Measurements from ENCODE around the gene NFATC1.

Gene NFATC1

GRCh38 chr18:79490626-79491041, 94.9 kb downstream of the NFATC1 start:
- no peaks in the 10 kb centered on the region for H3K9me3 ChIP-seq (ENCODE audit: control insufficient read depth, insufficient read depth, low read length)
- no peak overlapping the region for H3K4me3 ChIP-seq (ENCODE audit: low read depth, low read length)
- no peaks in the 10 kb centered on the region for H3K36me3 ChIP-seq (ENCODE audit: control insufficient read depth, insufficient read depth, low read length)
- H3K9ac ChIP-seq (ENCODE audit: low read depth, low read length) = no peak overlapping the region
- H3K27me3 ChIP-seq (ENCODE audit: control insufficient read depth, insufficient read depth, low read length) = no peaks in the 10 kb centered on the region
- H3K4me1 ChIP-seq (ENCODE audit: control insufficient read depth, insufficient read depth, low read length) = no peaks in the 10 kb centered on the region
- no peak overlapping the region for H3K27ac ChIP-seq (ENCODE audit: low read depth, low read length)

GRCh38 chr18:79491081-79491551, 95.4 kb downstream of the NFATC1 start:
- Histone ChIP-seq H3K4me3 (ENCODE audit: low read depth, low read length) (no peak overlapping the region), H3K9me3 (ENCODE audit: control insufficient read depth, insufficient read depth, low read length) (no peaks in the 10 kb centered on the region), H3K27me3 (ENCODE audit: control insufficient read depth, insufficient read depth, low read length) (no peaks in the 10 kb centered on the region), H3K27ac (ENCODE audit: low read depth, low read length) (no peak overlapping the region), H3K9ac (ENCODE audit: low read depth, low read length) (no peak overlapping the region), H3K4me1 (ENCODE audit: control insufficient read depth, insufficient read depth, low read length) (no peaks in the 10 kb centered on the region), H3K36me3 (ENCODE audit: control insufficient read depth, insufficient read depth, low read length) (no peaks in the 10 kb centered on the region)

GRCh38 chr18:79493211-79493800, 97.6 kb downstream of the NFATC1 start:
- Histone ChIP-seq H3K4me3 (ENCODE audit: low read depth, low read length) (no peak overlapping the region), H3K36me3 (ENCODE audit: control insufficient read depth, insufficient read depth, low read length) (no peaks in the 10 kb centered on the region), H3K27me3 (ENCODE audit: control insufficient read depth, insufficient read depth, low read length) (no peaks in the 10 kb centered on the region), H3K9ac (ENCODE audit: low read depth, low read length) (no peak overlapping the region), H3K27ac (ENCODE audit: low read depth, low read length) (no peak overlapping the region), H3K9me3 (ENCODE audit: control insufficient read depth, insufficient read depth, low read length) (no peaks in the 10 kb centered on the region), H3K4me1 (ENCODE audit: control insufficient read depth, insufficient read depth, low read length) (no peaks in the 10 kb centered on the region)

- Histone ChIP-seq H3K9ac (ENCODE audit: low read depth, low read length) (no peak overlapping the region), H3K4me1 (ENCODE audit: control insufficient read depth, insufficient read depth, low read length) (no peaks in the 10 kb centered on the region), H3K27me3 (ENCODE audit: control insufficient read depth, insufficient read depth, low read length) (no peaks in the 10 kb centered on the region), H3K36me3 (ENCODE audit: control insufficient read depth, insufficient read depth, low read length) (no peaks in the 10 kb centered on the region), H3K4me3 (ENCODE audit: low read depth, low read length) (no peak overlapping the region), H3K9me3 (ENCODE audit: control insufficient read depth, insufficient read depth, low read length) (no peaks in the 10 kb centered on the region), H3K27ac (ENCODE audit: low read depth, low read length) (no peak overlapping the region)
Measured at GRCh38 chr18:79493801-79494211, 98.1 kb downstream of the NFATC1 start.

GRCh38 chr18:79494936-79495335, 99.2 kb downstream of the NFATC1 start:
- H3K36me3 ChIP-seq (ENCODE audit: control insufficient read depth, insufficient read depth, low read length) = no peaks in the 10 kb centered on the region
- H3K4me1 ChIP-seq (ENCODE audit: control insufficient read depth, insufficient read depth, low read length) = no peaks in the 10 kb centered on the region
- no peaks in the 10 kb centered on the region for H3K27me3 ChIP-seq (ENCODE audit: control insufficient read depth, insufficient read depth, low read length)
- H3K27ac ChIP-seq (ENCODE audit: low read depth, low read length) = no peak overlapping the region
- no peak overlapping the region for H3K9ac ChIP-seq (ENCODE audit: low read depth, low read length)
- H3K4me3 ChIP-seq (ENCODE audit: low read depth, low read length) = no peak overlapping the region
- peaks cover 2% of the 10 kb centered on the region; the same call in 1 of the 2 replicates for H3K9me3 ChIP-seq (ENCODE audit: control insufficient read depth, insufficient read depth, low read length)

GRCh38 chr18:79495591-79496071, 99.9 kb downstream of the NFATC1 start:
- no peak overlapping the region for H3K9ac ChIP-seq (ENCODE audit: low read depth, low read length)
- H3K4me3 ChIP-seq (ENCODE audit: low read depth, low read length) = no peak overlapping the region
- no peaks in the 10 kb centered on the region for H3K36me3 ChIP-seq (ENCODE audit: control insufficient read depth, insufficient read depth, low read length)
- H3K9me3 ChIP-seq (ENCODE audit: control insufficient read depth, insufficient read depth, low read length) = peaks cover 5% of the 10 kb centered on the region; the same call in 1 of the 2 replicates
- H3K4me1 ChIP-seq (ENCODE audit: control insufficient read depth, insufficient read depth, low read length) = no peaks in the 10 kb centered on the region
- H3K27ac ChIP-seq (ENCODE audit: low read depth, low read length) = no peak overlapping the region
- H3K27me3 ChIP-seq (ENCODE audit: control insufficient read depth, insufficient read depth, low read length) = no peaks in the 10 kb centered on the region

GRCh38 chr18:79496237-79496977, 100.7 kb downstream of the NFATC1 start:
- H3K9me3 ChIP-seq (ENCODE audit: control insufficient read depth, insufficient read depth, low read length) = peaks cover 5% of the 10 kb centered on the region; the same call in 1 of the 2 replicates
- no peak overlapping the region for H3K4me3 ChIP-seq (ENCODE audit: low read depth, low read length)

GRCh38 chr18:79496978-79497637, 101.4 kb downstream of the NFATC1 start:
- Histone ChIP-seq H3K9ac (ENCODE audit: low read depth, low read length) (no peak overlapping the region), H3K27ac (ENCODE audit: low read depth, low read length) (no peak overlapping the region), H3K27me3 (ENCODE audit: control insufficient read depth, insufficient read depth, low read length) (no peaks in the 10 kb centered on the region), H3K9me3 (ENCODE audit: control insufficient read depth, insufficient read depth, low read length) (peaks cover 5% of the 10 kb centered on the region; the same call in 1 of the 2 replicates), H3K4me1 (ENCODE audit: control insufficient read depth, insufficient read depth, low read length) (no peaks in the 10 kb centered on the region), H3K36me3 (ENCODE audit: control insufficient read depth, insufficient read depth, low read length) (no peaks in the 10 kb centered on the region), H3K4me3 (ENCODE audit: low read depth, low read length) (no peak overlapping the region)

More at GRCh38 chr18:79496237-79496977, 100.7 kb downstream of the NFATC1 start:
- no peaks in the 10 kb centered on the region for H3K27me3 ChIP-seq (ENCODE audit: control insufficient read depth, insufficient read depth, low read length)
- no peak overlapping the region for H3K27ac ChIP-seq (ENCODE audit: low read depth, low read length)
- no peaks in the 10 kb centered on the region for H3K4me1 ChIP-seq (ENCODE audit: control insufficient read depth, insufficient read depth, low read length)
- H3K36me3 ChIP-seq (ENCODE audit: control insufficient read depth, insufficient read depth, low read length) = no peaks in the 10 kb centered on the region
- no peak overlapping the region for H3K9ac ChIP-seq (ENCODE audit: low read depth, low read length)

GRCh38 chr18:79497638-79498081, 101.9 kb downstream of the NFATC1 start:
- H3K9ac ChIP-seq (ENCODE audit: low read depth, low read length) = no peak overlapping the region
- H3K9me3 ChIP-seq (ENCODE audit: control insufficient read depth, insufficient read depth, low read length) = peaks cover 5% of the 10 kb centered on the region; the same call in 1 of the 2 replicates
- no peaks in the 10 kb centered on the region for H3K4me1 ChIP-seq (ENCODE audit: control insufficient read depth, insufficient read depth, low read length)
- no peak overlapping the region for H3K4me3 ChIP-seq (ENCODE audit: low read depth, low read length)
- no peak overlapping the region for H3K27ac ChIP-seq (ENCODE audit: low read depth, low read length)
- no peaks in the 10 kb centered on the region for H3K27me3 ChIP-seq (ENCODE audit: control insufficient read depth, insufficient read depth, low read length)
- H3K36me3 ChIP-seq (ENCODE audit: control insufficient read depth, insufficient read depth, low read length) = no peaks in the 10 kb centered on the region

- Histone ChIP-seq H3K9me3 (ENCODE audit: control insufficient read depth, insufficient read depth, low read length) (peaks cover 5% of the 10 kb centered on the region; the same call in 1 of the 2 replicates), H3K4me1 (ENCODE audit: control insufficient read depth, insufficient read depth, low read length) (no peaks in the 10 kb centered on the region), H3K27ac (ENCODE audit: low read depth, low read length) (no peak overlapping the region), H3K27me3 (ENCODE audit: control insufficient read depth, insufficient read depth, low read length) (no peaks in the 10 kb centered on the region), H3K4me3 (ENCODE audit: low read depth, low read length) (no peak overlapping the region), H3K9ac (ENCODE audit: low read depth, low read length) (no peak overlapping the region), H3K36me3 (ENCODE audit: control insufficient read depth, insufficient read depth, low read length) (no peaks in the 10 kb centered on the region)
Measured at GRCh38 chr18:79498662-79499061, 102.9 kb downstream of the NFATC1 start.

All from HUES48 (cell line).